DMS114 treated with DMSO at 0.1 percent for 48 hours (cell line): ENCODE results near the gene FABP3.

ENCODE experiments used
- DNase-seq: peaks from one replicate; lab custom pipeline; 2025; ENCODE audit not compliant: unreplicated experiment; lab: John Stamatoyannopoulos, UW

The FABP3 gene

GRCh38 chr1:31324093-31324492 is 48.8 kb downstream of the FABP3 start:
- no peak for DNase-seq

- DNase-seq, result no peak
These were observed 54.7 kb downstream of the FABP3 start for GRCh38 chr1:31318146-31318545.

GRCh38 chr1:31315902-31316301 is 57.0 kb downstream of the FABP3 start:
- DNase-seq, result no peak
